ENCODE results near the gene TNFRSF18.
A peak's percentile ranks its signal among the peaks of the same experiment; 100 is the strongest.

The TNFRSF18 gene

DNA sequence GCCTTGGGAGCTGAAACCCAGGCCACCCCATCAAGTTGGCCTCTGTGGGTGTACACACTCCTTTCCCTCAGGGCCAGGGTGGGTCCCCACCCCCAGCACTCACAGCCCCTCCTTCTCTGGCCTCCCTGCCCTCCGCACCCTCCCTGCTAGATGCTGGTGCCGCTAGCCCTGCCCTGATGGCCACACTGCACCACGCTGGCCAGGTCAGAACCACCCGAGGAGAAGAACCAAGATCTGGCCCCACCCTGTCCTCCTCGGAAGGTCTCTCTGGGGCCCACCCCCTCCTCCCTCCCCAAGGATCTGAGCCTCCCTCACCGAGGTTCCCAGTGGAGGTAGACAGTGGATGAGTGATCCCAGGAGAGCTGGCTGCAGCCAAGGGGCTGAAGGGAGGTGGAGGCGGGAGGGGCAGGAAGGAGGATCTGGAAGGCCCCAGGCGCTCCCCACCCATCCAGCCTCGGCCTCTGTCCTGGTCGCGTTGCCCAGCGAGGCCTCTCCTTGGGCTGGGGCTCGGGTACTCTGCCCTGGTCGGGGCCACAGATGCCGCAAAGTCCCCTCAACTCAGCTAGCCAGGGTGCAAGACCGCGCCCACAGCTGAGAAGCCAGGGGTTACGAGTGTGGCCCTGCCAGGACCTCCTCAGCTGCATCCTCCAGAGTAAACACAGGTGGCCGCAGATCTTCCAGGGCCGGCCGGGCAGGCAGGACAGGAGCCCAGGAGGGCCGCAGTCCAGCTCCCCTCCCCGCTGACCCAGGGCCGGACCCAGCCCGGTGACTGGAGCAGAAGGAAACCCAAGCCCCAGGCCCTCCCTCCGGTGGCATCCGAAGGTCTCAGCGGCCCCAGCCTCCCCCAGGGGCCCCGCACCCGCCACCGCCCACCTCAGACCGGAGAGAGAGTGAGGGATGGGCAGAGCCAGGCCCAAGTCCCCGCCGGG lies 30.8 kb upstream of the TNFRSF18 start:
- H3K79me1 ChIP-seq (replicated peaks; ENCODE audit: low read length, poor library complexity, severe bottlenecking), result peaks cover 15% of the 10 kb centered on the region
- H3K9me3 ChIP-seq (ENCODE audit: control insufficient read depth, low read length), result peaks cover 3% of the 10 kb centered on the region
- H3K9ac ChIP-seq (ENCODE audit: low read length), result no peak overlapping the region
- no peak overlapping the region for H2AK5ac ChIP-seq (ENCODE audit: low read length, severe bottlenecking)
- no peak overlapping the region for H2BK5ac ChIP-seq (ENCODE audit: low read depth, low read length, poor library complexity, severe bottlenecking)
- no peak overlapping the region for H3K4me3 ChIP-seq (ENCODE audit: insufficient read depth in 1 of 2, low read depth in 1 of 2, low read length in 2 of 2)
- H3K4ac ChIP-seq (ENCODE audit: low read depth in 1 of 2, low read length in 2 of 2), result no peak overlapping the region
- no peak overlapping the region for H2BK120ac ChIP-seq (ENCODE audit: low read depth, low read length)
- H3K23ac ChIP-seq (ENCODE audit: low read length in 2 of 2), result no peak overlapping the region
- H3K4me2 ChIP-seq (ENCODE audit: low read length, poor library complexity, severe bottlenecking), result no peak overlapping the region
- 79% methylated on average over 31 of the region's 34 CpGs for WGBS
- H2BK15ac ChIP-seq (ENCODE audit: low read depth, poor library complexity, severe bottlenecking), result no peak overlapping the region
- no peak overlapping the region for H3K18ac ChIP-seq (ENCODE audit: low read depth in 1 of 2, low read length in 2 of 2)
- no peak overlapping the region for H3K27ac ChIP-seq (ENCODE audit: low read length, poor library complexity, severe bottlenecking)
- no peak for DNase-seq
- H2BK12ac ChIP-seq (ENCODE audit: low read length in 2 of 2), result peak overlapping the region in 1 of 2 experiments; percentile 3
- no peak overlapping the region for H4K91ac ChIP-seq (ENCODE audit: low read length)
- H3K14ac ChIP-seq (ENCODE audit: low read length in 2 of 2), result no peak overlapping the region
- H4K8ac ChIP-seq (ENCODE audit: low read length), result peak overlapping the region; percentile 38
- peaks cover 53% of the 10 kb centered on the region for H3K4me1 ChIP-seq (ENCODE audit: control insufficient read depth, insufficient read depth, low read depth, low read length)
- peaks cover 0 to 38% of the 10 kb centered on the region in 2 experiments for H3K27me3 ChIP-seq (ENCODE audit: control insufficient read depth in 1 of 2, insufficient read depth in 1 of 2, low read length in 2 of 2)
- H2AFZ ChIP-seq (ENCODE audit: low read depth, low read length), result no peak overlapping the region
- H3K36me3 ChIP-seq (ENCODE audit: control insufficient read depth in 1 of 2, insufficient read depth in 2 of 2, low read depth in 1 of 2, low read length in 2 of 2), result peaks cover 6 to 42% of the 10 kb centered on the region in 2 experiments

DNA sequence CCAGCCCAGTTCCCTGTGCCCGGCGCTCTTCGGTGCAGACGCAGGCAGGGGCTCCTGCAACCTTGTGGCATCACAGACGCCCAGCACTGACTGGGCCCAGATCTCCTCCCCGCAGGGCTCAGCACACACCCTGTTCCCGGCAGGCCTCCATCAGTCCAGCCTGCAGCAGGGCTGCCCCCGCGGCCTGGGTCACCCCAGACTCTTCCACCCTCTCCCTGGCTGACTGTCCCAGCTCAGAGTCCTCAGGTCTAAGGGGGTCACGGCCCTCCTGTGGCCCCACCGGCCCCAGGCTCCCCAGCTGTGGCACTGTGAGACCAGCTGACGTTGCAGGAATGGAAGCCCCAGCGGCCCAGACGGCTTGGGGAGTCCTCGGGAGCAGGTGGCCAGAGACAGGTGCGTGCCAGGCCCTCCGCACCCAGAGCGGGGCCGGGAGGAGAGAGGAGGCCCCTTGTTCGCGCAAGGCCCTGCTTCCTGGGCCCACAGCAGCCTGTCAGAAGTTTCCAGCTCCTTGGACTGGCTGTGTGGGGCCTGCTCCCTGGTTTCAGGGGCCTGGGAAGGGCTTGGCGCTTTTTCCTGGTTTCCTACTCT lies 29.9 kb upstream of the TNFRSF18 start:
- no peak overlapping the region for H2BK5ac ChIP-seq (ENCODE audit: low read depth, low read length, poor library complexity, severe bottlenecking)
- H3K4me1 ChIP-seq (ENCODE audit: control insufficient read depth, insufficient read depth, low read depth, low read length), result peaks cover 51% of the 10 kb centered on the region
- H4K91ac ChIP-seq (ENCODE audit: low read length), result peak overlapping the region; percentile 66
- WGBS, result 89% methylated on average over 22 of the region's 22 CpGs
- peaks cover 6 to 37% of the 10 kb centered on the region in 2 experiments for H3K36me3 ChIP-seq (ENCODE audit: control insufficient read depth in 1 of 2, insufficient read depth in 2 of 2, low read depth in 1 of 2, low read length in 2 of 2)
- no peak overlapping the region for H2BK120ac ChIP-seq (ENCODE audit: low read depth, low read length)
- H3K9me3 ChIP-seq (ENCODE audit: control insufficient read depth, low read length), result peaks cover 3% of the 10 kb centered on the region
- H3K79me1 ChIP-seq (replicated peaks; ENCODE audit: low read length, poor library complexity, severe bottlenecking), result peaks cover 15% of the 10 kb centered on the region
- no peak overlapping the region for H4K8ac ChIP-seq (ENCODE audit: low read length)
- H2BK15ac ChIP-seq (ENCODE audit: low read depth, poor library complexity, severe bottlenecking), result no peak overlapping the region
- H2BK12ac ChIP-seq (ENCODE audit: low read length in 2 of 2), result no peak overlapping the region
- no peak overlapping the region for H3K18ac ChIP-seq (ENCODE audit: low read depth in 1 of 2, low read length in 2 of 2)
- H3K4me2 ChIP-seq (ENCODE audit: low read length, poor library complexity, severe bottlenecking), result no peak overlapping the region
- H3K27me3 ChIP-seq (ENCODE audit: control insufficient read depth in 1 of 2, insufficient read depth in 1 of 2, low read length in 2 of 2), result peaks cover 0 to 38% of the 10 kb centered on the region in 2 experiments
- H3K4me3 ChIP-seq (ENCODE audit: insufficient read depth in 1 of 2, low read depth in 1 of 2, low read length in 2 of 2), result no peak overlapping the region
- DNase-seq, result no peak
- H3K9ac ChIP-seq (ENCODE audit: low read length), result no peak overlapping the region
- no peak overlapping the region for H3K23ac ChIP-seq (ENCODE audit: low read length in 2 of 2)
- no peak overlapping the region for H3K14ac ChIP-seq (ENCODE audit: low read length in 2 of 2)
- no peak overlapping the region for H2AK5ac ChIP-seq (ENCODE audit: low read length, severe bottlenecking)
- H3K27ac ChIP-seq (ENCODE audit: low read length, poor library complexity, severe bottlenecking), result no peak overlapping the region
- no peak overlapping the region for H3K4ac ChIP-seq (ENCODE audit: low read depth in 1 of 2, low read length in 2 of 2)
- H2AFZ ChIP-seq (ENCODE audit: low read depth, low read length), result no peak overlapping the region

- no peak overlapping the region for H3K14ac ChIP-seq (ENCODE audit: low read length in 2 of 2)
- no peak overlapping the region for H2BK120ac ChIP-seq (ENCODE audit: low read depth, low read length)
- no peak overlapping the region for H3K4me3 ChIP-seq (ENCODE audit: insufficient read depth in 1 of 2, low read depth in 1 of 2, low read length in 2 of 2)
- no peak overlapping the region for H3K27ac ChIP-seq (ENCODE audit: low read length, poor library complexity, severe bottlenecking)
- no peak overlapping the region for H3K18ac ChIP-seq (ENCODE audit: low read depth in 1 of 2, low read length in 2 of 2)
- no peak overlapping the region for H2AK5ac ChIP-seq (ENCODE audit: low read length, severe bottlenecking)
- no peak overlapping the region for H3K9ac ChIP-seq (ENCODE audit: low read length)
- H2BK5ac ChIP-seq (ENCODE audit: low read depth, low read length, poor library complexity, severe bottlenecking), result no peak overlapping the region
- no peak overlapping the region for H3K23ac ChIP-seq (ENCODE audit: low read length in 2 of 2)
- 95% methylated on average over 27 of the region's 27 CpGs for WGBS
- no peak overlapping the region for H3K4ac ChIP-seq (ENCODE audit: low read depth in 1 of 2, low read length in 2 of 2)
- H4K8ac ChIP-seq (ENCODE audit: low read length), result no peak overlapping the region
- H3K4me2 ChIP-seq (ENCODE audit: low read length, poor library complexity, severe bottlenecking), result no peak overlapping the region
- peaks cover 0 to 37% of the 10 kb centered on the region in 2 experiments for H3K27me3 ChIP-seq (ENCODE audit: control insufficient read depth in 1 of 2, insufficient read depth in 1 of 2, low read length in 2 of 2)
- peaks cover 15% of the 10 kb centered on the region for H3K79me1 ChIP-seq (replicated peaks; ENCODE audit: low read length, poor library complexity, severe bottlenecking)
- H3K36me3 ChIP-seq (ENCODE audit: control insufficient read depth in 1 of 2, insufficient read depth in 2 of 2, low read depth in 1 of 2, low read length in 2 of 2), result peaks cover 6 to 37% of the 10 kb centered on the region in 2 experiments
- H3K4me1 ChIP-seq (ENCODE audit: control insufficient read depth, insufficient read depth, low read depth, low read length), result peaks cover 43% of the 10 kb centered on the region
- no peak overlapping the region for H2BK15ac ChIP-seq (ENCODE audit: low read depth, poor library complexity, severe bottlenecking)
- no peak overlapping the region for H2BK12ac ChIP-seq (ENCODE audit: low read length in 2 of 2)
- no peak for DNase-seq
- peaks cover 3% of the 10 kb centered on the region for H3K9me3 ChIP-seq (ENCODE audit: control insufficient read depth, low read length)
- H4K91ac ChIP-seq (ENCODE audit: low read length), result no peak overlapping the region
- no peak overlapping the region for H2AFZ ChIP-seq (ENCODE audit: low read depth, low read length)
Observed at GRCh38 chr1:1235016-1235744, 28.8 kb upstream of the TNFRSF18 start.
